GM12865 (cell line): Measurements from ENCODE around the gene TKFC.
A peak's percentile ranks its signal among the peaks of the same experiment; 100 is the strongest.

ENCODE experiments used
- DNase-seq: peaks from one replicate; pipeline ENCODE4 v3.0.0; 2010; ENCODE audit warnings: low read depth
- H3K4me3 ChIP-seq: 2 replicates; pipeline ENCODE4 v1.5.1; 2011; ENCODE audit warnings: mild to moderate bottlenecking, low read depth, low read length, control low read depth
- CTCF ChIP-seq: IDR thresholded peaks from 2 replicates; pipeline ENCODE4 v1.5.1; 2011; ENCODE audit warnings: low read length, control low read depth, low read depth, inconsistent platforms; ENCODE audit not compliant: insufficient read depth; ENCODE audit errors: missing control alignments

The TKFC gene

DNA sequence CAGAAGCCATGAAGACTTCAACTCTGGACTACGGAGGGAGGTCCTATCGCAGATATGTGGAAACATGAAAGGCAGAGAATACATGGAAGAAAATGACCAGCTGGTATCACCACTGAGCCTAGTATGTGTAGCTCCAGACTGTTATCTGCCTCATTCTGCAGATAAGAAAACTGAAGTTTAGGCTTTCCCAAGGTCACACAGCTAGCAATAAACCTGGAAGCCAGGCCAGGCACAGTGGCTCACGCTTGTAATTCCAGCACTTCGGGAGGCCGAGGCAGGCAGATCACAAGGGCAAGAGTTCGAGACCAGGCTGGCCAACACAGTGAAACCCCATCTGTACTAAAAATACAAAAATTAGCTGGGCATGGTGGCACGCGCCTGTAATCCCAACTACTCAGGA is 22.3 kb upstream of the TKFC start:
- TF ChIP-seq CTCF: no peak
- H3K4me3 ChIP-seq: no peak overlapping the region
- no peak for DNase-seq

- TF ChIP-seq CTCF: no peak
Observed at GRCh38 chr11:61315260-61315659, 17.8 kb upstream of the TKFC start.

DNA sequence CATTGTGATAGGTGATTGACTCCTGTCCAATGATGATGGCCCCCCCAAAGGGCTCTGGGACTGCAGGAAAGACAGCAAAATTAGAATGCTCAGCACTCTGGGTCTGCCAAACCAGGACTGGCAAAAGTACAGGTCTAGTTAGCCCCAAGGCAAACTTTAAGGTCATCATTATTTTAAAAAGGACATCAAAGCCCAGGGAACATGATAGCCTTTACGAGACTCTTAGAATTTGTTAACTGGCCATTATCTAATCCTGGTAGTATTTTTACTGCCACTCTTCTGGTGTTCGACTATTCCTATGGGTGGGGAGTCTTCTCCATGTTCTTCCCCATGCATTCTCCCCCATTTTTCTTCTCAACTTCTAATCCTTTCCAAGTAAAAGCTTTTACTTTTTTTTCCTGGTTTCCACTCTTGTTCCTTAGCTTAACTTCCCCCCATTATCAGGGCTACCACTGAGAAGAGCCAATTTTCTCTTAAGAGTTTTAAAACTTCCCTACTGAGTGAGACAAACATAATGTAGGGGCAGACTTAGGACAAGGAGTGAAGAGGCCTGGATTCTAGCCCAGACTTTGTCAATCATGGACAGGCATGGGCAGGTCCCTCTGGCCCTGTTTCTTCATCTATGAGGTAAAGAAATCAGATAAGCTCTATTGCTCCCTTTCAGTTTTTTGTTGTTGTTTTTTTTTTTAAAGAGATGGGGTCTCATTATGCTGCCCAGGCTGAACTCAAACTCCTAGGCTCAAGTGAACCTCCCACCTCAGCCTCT is 7.2 kb upstream of the TKFC start:
- no peak for TF ChIP-seq CTCF
- no peak for DNase-seq
- H3K4me3 ChIP-seq: no peak overlapping the region

More at GRCh38 chr11:61315260-61315659, 17.8 kb upstream of the TKFC start:
- no peak overlapping the region for H3K4me3 ChIP-seq
- DNase-seq: no peak

GRCh38 chr11:61327669-61328071 is 5.4 kb upstream of the TKFC start:
- no peak overlapping the region for H3K4me3 ChIP-seq
- TF ChIP-seq CTCF: no peak
- no peak for DNase-seq

DNA sequence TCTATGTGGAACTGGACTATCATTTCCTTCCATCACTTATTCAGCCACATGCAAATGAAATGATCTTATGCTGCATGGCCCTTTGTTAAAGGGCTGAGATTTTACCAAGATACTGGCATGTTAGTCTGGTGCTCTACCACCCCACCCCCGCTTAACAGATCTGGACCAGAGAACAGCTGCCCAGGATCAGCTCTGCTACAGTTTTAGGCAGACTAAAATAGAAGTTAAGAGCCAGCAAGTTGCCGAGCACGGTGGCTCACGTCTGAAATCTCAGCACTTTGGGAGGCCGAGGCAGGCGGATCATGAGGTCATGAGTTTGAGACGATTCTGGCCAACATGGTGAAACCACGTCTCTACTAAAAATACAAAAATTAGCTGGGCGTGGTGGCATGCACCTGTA is 4.7 kb upstream of the TKFC start:
- no peak for DNase-seq
- no peak overlapping the region for H3K4me3 ChIP-seq
- TF ChIP-seq CTCF: no peak

GRCh38 chr11:61329871-61330270 is 3.2 kb upstream of the TKFC start:
- TF ChIP-seq CTCF: no peak
- H3K4me3 ChIP-seq: no peak overlapping the region
- DNase-seq: no peak

DNA sequence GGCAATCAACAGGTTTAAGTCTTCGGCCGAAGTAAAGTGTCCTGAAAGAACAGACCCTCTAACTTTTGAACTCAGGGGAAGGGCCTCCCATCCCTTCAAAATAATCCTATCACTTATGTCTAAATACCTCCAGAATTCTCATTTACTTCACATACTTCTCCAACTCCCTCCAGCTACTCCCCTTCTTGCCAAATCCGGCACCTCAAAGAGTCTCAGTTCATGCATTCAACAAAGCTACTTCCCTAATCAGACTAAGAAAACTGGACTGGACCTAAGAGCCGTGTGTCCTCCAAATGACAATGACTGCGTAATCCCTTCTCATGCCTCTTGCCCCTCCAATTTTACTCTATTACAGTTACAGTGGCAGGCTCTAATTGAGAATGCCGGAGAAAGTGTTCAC is 1.4 kb upstream of the TKFC start:
- TF ChIP-seq CTCF: no peak
- H3K4me3 ChIP-seq: peak overlapping the region; percentile 90

More for the DNA sequence above, 1.4 kb upstream of the TKFC start:
- no peak for DNase-seq
